Mesothelial cell of epicardium (in vitro differentiated cells): ENCODE results near the gene CDKN1A. TPM values are rescaled to one million over a fixed set of nuclear protein-coding genes. Genes with fewer than 3 reads are reported as not detected.

Experiments used
- DNase-seq, 2 experiments: peaks; one replicate each; pipeline ENCODE4 v3.0.0; 2021; ENCODE audit warnings: low spot score in 2 of 2; ENCODE audit not compliant: unreplicated experiment in 2 of 2
- H3K27ac Mint-ChIP-seq: 2 replicates; pipeline ENCODE4 v1.8.0; 2021; ENCODE audit warnings: mixed read lengths
- H3K27me3 Mint-ChIP-seq: 2 replicates; pipeline ENCODE4 v1.8.0; 2021; ENCODE audit warnings: low read depth, mixed read lengths
- H3K36me3 Mint-ChIP-seq: 2 replicates; pipeline ENCODE4 v1.8.0; 2021; ENCODE audit warnings: mixed read lengths
- H3K4me1 Mint-ChIP-seq: 2 replicates; pipeline ENCODE4 v1.8.0; 2021; ENCODE audit warnings: mixed read lengths
- H3K4me3 Mint-ChIP-seq: 2 replicates; pipeline ENCODE4 v1.8.0; 2021; ENCODE audit warnings: mild to moderate bottlenecking, moderate library complexity, mixed read lengths
- H3K9me3 Mint-ChIP-seq: 2 replicates; pipeline ENCODE4 v1.8.0; 2021; ENCODE audit warnings: mixed read lengths
- total RNA-seq: library from RNA; stranded (reverse); gene quantifications from 3 replicates; pipeline ENCODE4 v1.2.1, GENCODE V29; 2021
- TF ChIP-seq, protein P1 (sequence below): fragments of 200-600 bp; sonication (generic); IDR thresholded peaks from one replicate; pipeline ENCODE4 v1.5.0; 2021; ENCODE audit warnings: antibody characterized with exemption; ENCODE audit not compliant: unreplicated experiment

Gene CDKN1A
- total RNA-seq, 1 donor from 2014 or later = 57.1 TPM

DNA sequence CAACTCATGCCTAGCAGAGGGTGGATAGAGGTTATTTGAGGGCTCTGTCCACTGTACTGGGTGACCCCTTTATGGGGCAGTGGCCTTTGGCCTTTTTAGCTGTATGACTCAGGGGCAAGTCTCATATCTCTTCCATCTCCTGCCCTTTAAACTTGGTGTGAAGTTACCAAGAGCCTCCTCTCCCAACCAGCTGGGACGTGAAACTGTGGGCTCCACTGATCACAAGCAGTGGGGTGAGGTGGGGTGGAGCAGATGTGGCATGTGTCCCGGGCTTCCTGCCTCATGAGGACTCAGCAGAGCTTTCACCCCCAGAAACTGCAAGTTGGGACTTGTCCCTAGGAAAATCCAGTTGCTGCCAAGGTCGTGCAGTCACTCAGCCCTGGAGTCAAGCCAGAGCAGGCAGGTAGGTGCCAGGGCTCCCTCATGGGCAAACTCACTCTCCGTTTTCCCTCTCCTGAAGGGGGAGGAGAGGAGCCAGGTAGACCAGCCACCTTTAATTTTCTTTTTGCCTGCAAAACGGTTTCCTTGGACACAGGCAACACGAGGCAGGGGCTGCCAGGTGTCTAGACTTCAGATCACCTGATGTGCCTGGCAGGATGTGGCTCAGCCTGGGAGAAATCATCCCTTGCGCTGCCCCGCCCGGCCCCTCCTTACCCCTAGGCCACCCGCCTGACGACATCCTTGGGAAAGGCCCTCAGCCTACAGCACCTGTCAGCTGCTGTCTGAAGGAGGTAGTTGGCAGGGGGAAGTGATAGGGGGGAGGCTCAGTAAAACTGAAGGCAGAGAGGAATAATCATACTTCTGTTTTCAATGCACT lies 4.0 kb downstream of the CDKN1A start:
- Mint-ChIP-seq H3K36me3 (peaks cover 5% of the 10 kb centered on the region), H3K27ac (peak overlapping the region; percentile 37), H3K9me3 (no peaks in the 10 kb centered on the region), H3K4me1 (peaks cover 24% of the 10 kb centered on the region), H3K27me3 (peaks cover 11% of the 10 kb centered on the region), H3K4me3 (peak overlapping the region; percentile 48)
- DNase-seq = no peak
- TF ChIP-seq, protein P1, sequence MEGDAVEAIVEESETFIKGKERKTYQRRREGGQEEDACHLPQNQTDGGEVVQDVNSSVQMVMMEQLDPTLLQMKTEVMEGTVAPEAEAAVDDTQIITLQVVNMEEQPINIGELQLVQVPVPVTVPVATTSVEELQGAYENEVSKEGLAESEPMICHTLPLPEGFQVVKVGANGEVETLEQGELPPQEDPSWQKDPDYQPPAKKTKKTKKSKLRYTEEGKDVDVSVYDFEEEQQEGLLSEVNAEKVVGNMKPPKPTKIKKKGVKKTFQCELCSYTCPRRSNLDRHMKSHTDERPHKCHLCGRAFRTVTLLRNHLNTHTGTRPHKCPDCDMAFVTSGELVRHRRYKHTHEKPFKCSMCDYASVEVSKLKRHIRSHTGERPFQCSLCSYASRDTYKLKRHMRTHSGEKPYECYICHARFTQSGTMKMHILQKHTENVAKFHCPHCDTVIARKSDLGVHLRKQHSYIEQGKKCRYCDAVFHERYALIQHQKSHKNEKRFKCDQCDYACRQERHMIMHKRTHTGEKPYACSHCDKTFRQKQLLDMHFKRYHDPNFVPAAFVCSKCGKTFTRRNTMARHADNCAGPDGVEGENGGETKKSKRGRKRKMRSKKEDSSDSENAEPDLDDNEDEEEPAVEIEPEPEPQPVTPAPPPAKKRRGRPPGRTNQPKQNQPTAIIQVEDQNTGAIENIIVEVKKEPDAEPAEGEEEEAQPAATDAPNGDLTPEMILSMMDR = no peak

DNA sequence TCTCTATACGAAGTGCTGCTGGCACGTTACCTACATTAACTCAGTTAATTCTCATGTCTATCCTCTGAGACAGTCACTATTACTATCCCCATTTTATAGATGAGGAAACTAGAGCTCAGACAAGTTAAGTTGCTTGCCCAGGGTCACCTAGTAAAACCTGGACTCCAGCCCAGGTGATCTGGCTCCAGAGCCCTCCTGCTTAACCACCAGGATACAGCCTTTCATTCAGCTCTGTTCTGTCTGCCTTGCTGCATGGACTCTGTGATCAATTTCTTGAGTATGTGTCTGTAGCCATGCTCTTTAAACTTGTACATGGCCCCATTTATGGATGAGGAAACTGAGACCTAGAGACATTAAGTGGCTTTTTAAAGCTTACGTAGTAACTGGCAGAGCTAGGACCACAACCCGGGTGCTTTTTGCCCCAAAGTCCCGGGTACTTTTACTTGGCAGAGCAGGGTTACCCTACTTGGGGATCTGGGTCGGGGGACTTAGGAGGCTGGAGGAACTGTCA lies 4.7 kb downstream of the CDKN1A start:
- no peak overlapping the region for H3K4me3 Mint-ChIP-seq
- no peak for DNase-seq
- H3K4me1 Mint-ChIP-seq = peaks cover 17% of the 10 kb centered on the region
- no peaks in the 10 kb centered on the region for H3K9me3 Mint-ChIP-seq
- peaks cover 5% of the 10 kb centered on the region for H3K36me3 Mint-ChIP-seq
- H3K27me3 Mint-ChIP-seq = peaks cover 11% of the 10 kb centered on the region
- TF ChIP-seq, protein P1 = no peak
- no peak overlapping the region for H3K27ac Mint-ChIP-seq

DNA sequence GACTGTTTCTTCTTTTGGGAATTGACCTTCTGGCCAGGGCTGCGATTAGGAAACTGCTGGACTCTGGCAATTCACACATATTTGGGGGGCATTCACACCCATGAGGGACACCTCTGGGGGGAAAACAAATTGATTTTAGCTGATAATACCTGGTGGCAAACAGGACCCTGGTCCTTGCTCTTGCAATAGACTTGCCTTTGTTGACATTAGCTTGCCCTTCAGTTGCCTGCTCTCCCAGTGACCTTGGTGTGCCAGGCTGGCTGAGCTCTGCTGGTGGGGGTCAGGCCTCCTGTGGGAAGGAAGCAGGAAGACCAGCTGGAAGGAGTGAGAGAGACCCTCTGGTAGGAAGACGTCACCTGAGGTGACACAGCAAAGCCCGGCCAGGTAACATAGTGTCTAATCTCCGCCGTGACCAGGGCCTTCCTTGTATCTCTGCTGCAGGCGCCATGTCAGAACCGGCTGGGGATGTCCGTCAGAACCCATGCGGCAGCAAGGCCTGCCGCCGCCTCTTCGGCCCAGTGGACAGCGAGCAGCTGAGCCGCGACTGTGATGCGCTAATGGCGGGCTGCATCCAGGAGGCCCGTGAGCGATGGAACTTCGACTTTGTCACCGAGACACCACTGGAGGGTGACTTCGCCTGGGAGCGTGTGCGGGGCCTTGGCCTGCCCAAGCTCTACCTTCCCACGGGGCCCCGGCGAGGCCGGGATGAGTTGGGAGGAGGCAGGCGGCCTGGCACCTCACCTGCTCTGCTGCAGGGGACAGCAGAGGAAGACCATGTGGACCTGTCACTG lies 5.3 kb downstream of the CDKN1A start:
- no peak for DNase-seq
- Mint-ChIP-seq H3K27ac (no peak overlapping the region), H3K9me3 (no peaks in the 10 kb centered on the region), H3K36me3 (peaks cover 5% of the 10 kb centered on the region), H3K27me3 (peaks cover 8% of the 10 kb centered on the region), H3K4me1 (peaks cover 12% of the 10 kb centered on the region), H3K4me3 (no peak overlapping the region)
- TF ChIP-seq, protein P1 = no peak

DNA sequence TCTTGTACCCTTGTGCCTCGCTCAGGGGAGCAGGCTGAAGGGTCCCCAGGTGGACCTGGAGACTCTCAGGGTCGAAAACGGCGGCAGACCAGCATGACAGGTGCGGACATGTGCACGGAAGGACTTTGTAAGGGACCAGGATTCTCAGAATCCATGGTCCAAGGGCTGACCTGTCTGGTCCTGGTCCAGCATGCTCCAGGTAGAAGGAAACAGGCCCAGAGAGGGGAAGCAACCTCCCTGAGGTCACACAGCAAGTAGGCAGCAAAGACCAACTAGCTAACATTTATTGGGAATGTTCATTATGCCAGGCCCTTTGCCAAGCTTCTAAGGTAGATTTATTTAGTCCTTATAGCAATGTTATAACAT lies 5.9 kb downstream of the CDKN1A start:
- H3K4me1 Mint-ChIP-seq = peaks cover 11% of the 10 kb centered on the region
- TF ChIP-seq, protein P1 = no peak
- no peak overlapping the region for H3K4me3 Mint-ChIP-seq
- no peak for DNase-seq
- no peaks in the 10 kb centered on the region for H3K9me3 Mint-ChIP-seq
- H3K36me3 Mint-ChIP-seq = peaks cover 5% of the 10 kb centered on the region
- H3K27me3 Mint-ChIP-seq = peaks cover 4% of the 10 kb centered on the region
- no peak overlapping the region for H3K27ac Mint-ChIP-seq

DNA sequence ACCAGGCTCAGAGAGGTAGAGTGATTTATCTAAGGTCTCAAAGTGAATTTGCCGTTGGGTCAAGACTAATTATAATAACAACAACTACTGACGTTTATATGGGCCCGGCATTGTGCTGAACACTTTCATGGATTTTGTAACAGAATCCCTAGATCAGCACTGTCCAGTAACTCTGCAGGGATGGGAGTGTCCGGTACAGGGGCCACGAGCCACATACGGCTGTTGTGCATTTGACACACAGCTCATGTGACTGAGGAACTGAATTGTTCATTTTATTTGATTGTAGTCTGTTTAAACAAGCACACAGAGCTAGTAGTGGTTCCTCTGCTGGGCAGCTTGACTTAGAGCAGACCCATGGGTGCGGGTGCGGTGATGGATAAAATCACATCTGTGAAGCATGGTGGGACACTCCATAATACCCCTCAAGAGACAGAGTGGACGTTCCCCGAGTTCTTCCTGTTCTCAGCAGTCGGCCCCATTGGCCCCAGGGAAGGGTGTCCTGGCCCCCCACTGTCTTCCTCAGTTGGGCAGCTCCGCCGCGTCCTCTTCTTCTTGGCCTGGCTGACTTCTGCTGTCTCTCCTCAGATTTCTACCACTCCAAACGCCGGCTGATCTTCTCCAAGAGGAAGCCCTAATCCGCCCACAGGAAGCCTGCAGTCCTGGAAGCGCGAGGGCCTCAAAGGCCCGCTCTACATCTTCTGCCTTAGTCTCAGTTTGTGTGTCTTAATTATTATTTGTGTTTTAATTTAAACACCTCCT lies 6.8 kb downstream of the CDKN1A start:
- H3K4me1 Mint-ChIP-seq = peaks cover 10% of the 10 kb centered on the region
- peaks cover 4% of the 10 kb centered on the region for H3K27me3 Mint-ChIP-seq
- H3K36me3 Mint-ChIP-seq = peaks cover 5% of the 10 kb centered on the region
- TF ChIP-seq, protein P1 = no peak
- no peak for DNase-seq
- H3K27ac Mint-ChIP-seq = no peak overlapping the region
- H3K9me3 Mint-ChIP-seq = no peaks in the 10 kb centered on the region
- H3K4me3 Mint-ChIP-seq = no peak overlapping the region
